SK-N-SH treated with all-trans-retinoic acid at 6 μM for 48 hours (cell line): ENCODE data around the gene ARGLU1.

Source experiments
- ATAC-seq: fragments of 200-7000 bp; cut with Tn5 transposase; 3 replicates; pipeline ENCODE4 v1.9.1; 2020; ENCODE audit warnings: mild to moderate bottlenecking, moderate library complexity
- ARNTL ChIP-seq: fragments of 450-650 bp; formaldehyde crosslinking; IDR thresholded peaks from 2 replicates; pipeline ENCODE4 v1.5.0; 2020; ENCODE audit warnings: low read depth, mild to moderate bottlenecking, moderate library complexity, borderline replicate concordance
- BACH2 ChIP-seq: fragments of 250-450 bp; sonication (Bioruptor Pico); IDR thresholded peaks from 2 replicates; pipeline ENCODE4 v1.9.0; 2021; ENCODE audit warnings: mild to moderate bottlenecking, borderline replicate concordance
- CSDC2 ChIP-seq: fragments of 250-450 bp; sonication (Bioruptor Pico); IDR thresholded peaks from 2 replicates; pipeline ENCODE4 v1.5.0; 2020; ENCODE audit warnings: mild to moderate bottlenecking, moderate library complexity
- ESRRG ChIP-seq: fragments of 250-450 bp; sonication (Bioruptor Pico); IDR thresholded peaks from 2 replicates; pipeline ENCODE4 v1.6.1; 2021; ENCODE audit warnings: mild to moderate bottlenecking
- GLIS3 ChIP-seq: fragments of 250-450 bp; sonication (Bioruptor Pico); IDR thresholded peaks from 2 replicates; pipeline ENCODE4 v1.5.0; 2020; ENCODE audit warnings: mild to moderate bottlenecking, moderate library complexity
- ISL1 ChIP-seq: fragments of 250-450 bp; sonication (Bioruptor Pico); IDR thresholded peaks from 2 replicates; pipeline ENCODE4 v2.1.2; 2022; ENCODE audit warnings: mild to moderate bottlenecking, moderate library complexity
- OSR1 ChIP-seq: fragments of 250-450 bp; sonication (Bioruptor Pico); IDR thresholded peaks from 2 replicates; pipeline ENCODE4 v1.8.0; 2022; ENCODE audit warnings: moderate library complexity, mild to moderate bottlenecking, inconsistent platforms
- PPARA ChIP-seq: fragments of 250-450 bp; sonication (Bioruptor Pico); IDR thresholded peaks from 2 replicates; pipeline ENCODE4 v1.5.0; 2020; ENCODE audit warnings: mild to moderate bottlenecking, borderline replicate concordance
- SNAI2 ChIP-seq: fragments of 250-450 bp; sonication (Bioruptor Pico); IDR thresholded peaks from 2 replicates; pipeline ENCODE4 v1.5.0; 2020; ENCODE audit warnings: mild to moderate bottlenecking, moderate library complexity
- TCF4 ChIP-seq: fragments of 250-450 bp; sonication (Bioruptor Pico); IDR thresholded peaks from 2 replicates; pipeline ENCODE4 v1.8.0; 2021; ENCODE audit warnings: mild to moderate bottlenecking, moderate library complexity, borderline replicate concordance
- TOX ChIP-seq: fragments of 250-450 bp; sonication (Bioruptor Pico); IDR thresholded peaks from 2 replicates; pipeline ENCODE4 v1.8.0; 2021; ENCODE audit warnings: mild to moderate bottlenecking, moderate library complexity, borderline replicate concordance
- ZC3H10 ChIP-seq: fragments of 250-450 bp; sonication (Bioruptor Pico); IDR thresholded peaks from 2 replicates; pipeline ENCODE4 v1.5.1; 2021; ENCODE audit warnings: mild to moderate bottlenecking, moderate library complexity
- ZFP3 ChIP-seq: fragments of 250-450 bp; sonication (Bioruptor Pico); IDR thresholded peaks from 2 replicates; pipeline ENCODE4 v1.5.0; 2020; ENCODE audit warnings: mild to moderate bottlenecking, moderate library complexity
- ZFP30 ChIP-seq: fragments of 450-650 bp; formaldehyde crosslinking; IDR thresholded peaks from 2 replicates; pipeline ENCODE4 v1.5.0; 2022; ENCODE audit warnings: mild to moderate bottlenecking, moderate library complexity
- ZNF565 ChIP-seq: fragments of 450-650 bp; formaldehyde crosslinking; conservative IDR thresholded peaks from 2 replicates; pipeline ENCODE4 v1.5.0; 2020; ENCODE audit warnings: low read depth, mild to moderate bottlenecking, moderate library complexity
- ZNF70 ChIP-seq: fragments of 450-650 bp; formaldehyde crosslinking; IDR thresholded peaks from 2 replicates; pipeline ENCODE4 v1.5.0; 2020; ENCODE audit warnings: mild to moderate bottlenecking, moderate library complexity
- ZNF8 ChIP-seq: fragments of 450-650 bp; formaldehyde crosslinking; IDR thresholded peaks from 2 replicates; pipeline ENCODE4 v1.5.0; 2020; ENCODE audit warnings: mild to moderate bottlenecking, moderate library complexity
- TF ChIP-seq, protein P1 (sequence below): fragments of 250-450 bp; sonication (Bioruptor Pico); IDR thresholded peaks from 2 replicates; pipeline ENCODE4 v1.8.0; 2021; ENCODE audit warnings: low read depth, mild to moderate bottlenecking, moderate library complexity, borderline replicate concordance
- TF ChIP-seq, protein P2 (sequence below): fragments of 250-450 bp; sonication (Bioruptor Pico); IDR thresholded peaks from 2 replicates; pipeline ENCODE4 v1.5.1; 2021; ENCODE audit warnings: mild to moderate bottlenecking, moderate library complexity
- TF ChIP-seq, protein P3 (sequence below): fragments of 250-450 bp; sonication (Bioruptor Pico); IDR thresholded peaks from 2 replicates; pipeline ENCODE4 v1.5.0; 2020; ENCODE audit warnings: mild to moderate bottlenecking, moderate library complexity
- TF ChIP-seq, protein P4 (sequence below): fragments of 250-450 bp; sonication (Bioruptor Pico); IDR thresholded peaks from 2 replicates; pipeline ENCODE4 v1.5.1; 2020; ENCODE audit warnings: low read depth, mild to moderate bottlenecking, moderate library complexity
- TF ChIP-seq, protein P5 (sequence below): fragments of 250-450 bp; sonication (Bioruptor Pico); IDR thresholded peaks from 2 replicates; pipeline ENCODE4 v1.8.0; 2020; ENCODE audit warnings: mild to moderate bottlenecking, moderate library complexity, borderline replicate concordance

ARGLU1 gene

DNA sequence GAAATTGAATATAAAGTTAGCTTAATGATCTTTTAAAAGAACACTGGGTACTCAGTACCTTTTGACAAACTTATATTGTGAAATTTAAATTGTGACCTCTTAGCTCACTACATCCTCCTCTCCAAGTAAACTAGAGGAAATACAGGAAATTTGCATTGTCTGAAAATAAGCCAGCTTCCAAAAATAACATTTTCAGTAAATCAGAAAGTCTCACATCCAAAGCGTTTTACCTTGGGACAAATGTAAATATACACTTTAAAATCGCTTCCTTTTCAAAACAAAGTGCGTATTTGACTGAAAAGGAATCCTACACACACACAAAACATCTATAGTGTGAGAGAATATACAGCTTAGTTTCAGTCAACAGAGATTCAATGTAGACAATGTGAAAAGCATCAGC lies 30.4 kb downstream of the ARGLU1 start:
- TF ChIP-seq ESRRG (CRISPR knock-in tag) = no peak
- TF ChIP-seq TOX (CRISPR knock-in tag) = no peak
- TF ChIP-seq BACH2 (CRISPR knock-in tag) = no peak
- TF ChIP-seq, protein P1, sequence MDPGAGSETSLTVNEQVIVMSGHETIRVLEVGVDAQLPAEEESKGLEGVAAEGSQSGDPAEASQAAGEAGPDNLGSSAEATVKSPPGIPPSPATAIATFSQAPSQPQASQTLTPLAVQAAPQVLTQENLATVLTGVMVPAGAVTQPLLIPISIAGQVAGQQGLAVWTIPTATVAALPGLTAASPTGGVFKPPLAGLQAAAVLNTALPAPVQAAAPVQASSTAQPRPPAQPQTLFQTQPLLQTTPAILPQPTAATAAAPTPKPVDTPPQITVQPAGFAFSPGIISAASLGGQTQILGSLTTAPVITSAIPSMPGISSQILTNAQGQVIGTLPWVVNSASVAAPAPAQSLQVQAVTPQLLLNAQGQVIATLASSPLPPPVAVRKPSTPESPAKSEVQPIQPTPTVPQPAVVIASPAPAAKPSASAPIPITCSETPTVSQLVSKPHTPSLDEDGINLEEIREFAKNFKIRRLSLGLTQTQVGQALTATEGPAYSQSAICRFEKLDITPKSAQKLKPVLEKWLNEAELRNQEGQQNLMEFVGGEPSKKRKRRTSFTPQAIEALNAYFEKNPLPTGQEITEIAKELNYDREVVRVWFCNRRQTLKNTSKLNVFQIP = no peak
- TF ChIP-seq, protein P2, sequence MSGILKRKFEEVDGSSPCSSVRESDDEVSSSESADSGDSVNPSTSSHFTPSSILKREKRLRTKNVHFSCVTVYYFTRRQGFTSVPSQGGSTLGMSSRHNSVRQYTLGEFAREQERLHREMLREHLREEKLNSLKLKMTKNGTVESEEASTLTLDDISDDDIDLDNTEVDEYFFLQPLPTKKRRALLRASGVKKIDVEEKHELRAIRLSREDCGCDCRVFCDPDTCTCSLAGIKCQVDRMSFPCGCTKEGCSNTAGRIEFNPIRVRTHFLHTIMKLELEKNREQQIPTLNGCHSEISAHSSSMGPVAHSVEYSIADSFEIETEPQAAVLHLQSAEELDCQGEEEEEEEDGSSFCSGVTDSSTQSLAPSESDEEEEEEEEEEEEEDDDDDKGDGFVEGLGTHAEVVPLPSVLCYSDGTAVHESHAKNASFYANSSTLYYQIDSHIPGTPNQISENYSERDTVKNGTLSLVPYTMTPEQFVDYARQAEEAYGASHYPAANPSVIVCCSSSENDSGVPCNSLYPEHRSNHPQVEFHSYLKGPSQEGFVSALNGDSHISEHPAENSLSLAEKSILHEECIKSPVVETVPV (CRISPR knock-in tag) = no peak
- TF ChIP-seq, protein P3, sequence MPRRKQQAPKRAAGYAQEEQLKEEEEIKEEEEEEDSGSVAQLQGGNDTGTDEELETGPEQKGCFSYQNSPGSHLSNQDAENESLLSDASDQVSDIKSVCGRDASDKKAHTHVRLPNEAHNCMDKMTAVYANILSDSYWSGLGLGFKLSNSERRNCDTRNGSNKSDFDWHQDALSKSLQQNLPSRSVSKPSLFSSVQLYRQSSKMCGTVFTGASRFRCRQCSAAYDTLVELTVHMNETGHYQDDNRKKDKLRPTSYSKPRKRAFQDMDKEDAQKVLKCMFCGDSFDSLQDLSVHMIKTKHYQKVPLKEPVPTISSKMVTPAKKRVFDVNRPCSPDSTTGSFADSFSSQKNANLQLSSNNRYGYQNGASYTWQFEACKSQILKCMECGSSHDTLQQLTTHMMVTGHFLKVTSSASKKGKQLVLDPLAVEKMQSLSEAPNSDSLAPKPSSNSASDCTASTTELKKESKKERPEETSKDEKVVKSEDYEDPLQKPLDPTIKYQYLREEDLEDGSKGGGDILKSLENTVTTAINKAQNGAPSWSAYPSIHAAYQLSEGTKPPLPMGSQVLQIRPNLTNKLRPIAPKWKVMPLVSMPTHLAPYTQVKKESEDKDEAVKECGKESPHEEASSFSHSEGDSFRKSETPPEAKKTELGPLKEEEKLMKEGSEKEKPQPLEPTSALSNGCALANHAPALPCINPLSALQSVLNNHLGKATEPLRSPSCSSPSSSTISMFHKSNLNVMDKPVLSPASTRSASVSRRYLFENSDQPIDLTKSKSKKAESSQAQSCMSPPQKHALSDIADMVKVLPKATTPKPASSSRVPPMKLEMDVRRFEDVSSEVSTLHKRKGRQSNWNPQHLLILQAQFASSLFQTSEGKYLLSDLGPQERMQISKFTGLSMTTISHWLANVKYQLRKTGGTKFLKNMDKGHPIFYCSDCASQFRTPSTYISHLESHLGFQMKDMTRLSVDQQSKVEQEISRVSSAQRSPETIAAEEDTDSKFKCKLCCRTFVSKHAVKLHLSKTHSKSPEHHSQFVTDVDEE (CRISPR knock-in tag) = no peak
- no peak for TF ChIP-seq ZNF8 (CRISPR knock-in tag)
- TF ChIP-seq, protein P4, sequence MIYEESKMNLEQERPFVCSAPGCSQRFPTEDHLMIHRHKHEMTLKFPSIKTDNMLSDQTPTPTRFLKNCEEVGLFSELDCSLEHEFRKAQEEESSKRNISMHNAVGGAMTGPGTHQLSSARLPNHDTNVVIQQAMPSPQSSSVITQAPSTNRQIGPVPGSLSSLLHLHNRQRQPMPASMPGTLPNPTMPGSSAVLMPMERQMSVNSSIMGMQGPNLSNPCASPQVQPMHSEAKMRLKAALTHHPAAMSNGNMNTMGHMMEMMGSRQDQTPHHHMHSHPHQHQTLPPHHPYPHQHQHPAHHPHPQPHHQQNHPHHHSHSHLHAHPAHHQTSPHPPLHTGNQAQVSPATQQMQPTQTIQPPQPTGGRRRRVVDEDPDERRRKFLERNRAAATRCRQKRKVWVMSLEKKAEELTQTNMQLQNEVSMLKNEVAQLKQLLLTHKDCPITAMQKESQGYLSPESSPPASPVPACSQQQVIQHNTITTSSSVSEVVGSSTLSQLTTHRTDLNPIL (CRISPR knock-in tag) = no peak
- TF ChIP-seq GLIS3 (CRISPR knock-in tag) = no peak
- TF ChIP-seq, protein P5, sequence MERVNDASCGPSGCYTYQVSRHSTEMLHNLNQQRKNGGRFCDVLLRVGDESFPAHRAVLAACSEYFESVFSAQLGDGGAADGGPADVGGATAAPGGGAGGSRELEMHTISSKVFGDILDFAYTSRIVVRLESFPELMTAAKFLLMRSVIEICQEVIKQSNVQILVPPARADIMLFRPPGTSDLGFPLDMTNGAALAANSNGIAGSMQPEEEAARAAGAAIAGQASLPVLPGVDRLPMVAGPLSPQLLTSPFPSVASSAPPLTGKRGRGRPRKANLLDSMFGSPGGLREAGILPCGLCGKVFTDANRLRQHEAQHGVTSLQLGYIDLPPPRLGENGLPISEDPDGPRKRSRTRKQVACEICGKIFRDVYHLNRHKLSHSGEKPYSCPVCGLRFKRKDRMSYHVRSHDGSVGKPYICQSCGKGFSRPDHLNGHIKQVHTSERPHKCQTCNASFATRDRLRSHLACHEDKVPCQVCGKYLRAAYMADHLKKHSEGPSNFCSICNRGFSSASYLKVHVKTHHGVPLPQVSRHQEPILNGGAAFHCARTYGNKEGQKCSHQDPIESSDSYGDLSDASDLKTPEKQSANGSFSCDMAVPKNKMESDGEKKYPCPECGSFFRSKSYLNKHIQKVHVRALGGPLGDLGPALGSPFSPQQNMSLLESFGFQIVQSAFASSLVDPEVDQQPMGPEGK (CRISPR knock-in tag) = no peak
- TF ChIP-seq ZNF70 (CRISPR knock-in tag) = no peak
- no peak for TF ChIP-seq PPARA (CRISPR knock-in tag)
- no peak for TF ChIP-seq TCF4 (CRISPR knock-in tag)
- TF ChIP-seq ZC3H10 = no peak
- ATAC-seq = no peak

DNA sequence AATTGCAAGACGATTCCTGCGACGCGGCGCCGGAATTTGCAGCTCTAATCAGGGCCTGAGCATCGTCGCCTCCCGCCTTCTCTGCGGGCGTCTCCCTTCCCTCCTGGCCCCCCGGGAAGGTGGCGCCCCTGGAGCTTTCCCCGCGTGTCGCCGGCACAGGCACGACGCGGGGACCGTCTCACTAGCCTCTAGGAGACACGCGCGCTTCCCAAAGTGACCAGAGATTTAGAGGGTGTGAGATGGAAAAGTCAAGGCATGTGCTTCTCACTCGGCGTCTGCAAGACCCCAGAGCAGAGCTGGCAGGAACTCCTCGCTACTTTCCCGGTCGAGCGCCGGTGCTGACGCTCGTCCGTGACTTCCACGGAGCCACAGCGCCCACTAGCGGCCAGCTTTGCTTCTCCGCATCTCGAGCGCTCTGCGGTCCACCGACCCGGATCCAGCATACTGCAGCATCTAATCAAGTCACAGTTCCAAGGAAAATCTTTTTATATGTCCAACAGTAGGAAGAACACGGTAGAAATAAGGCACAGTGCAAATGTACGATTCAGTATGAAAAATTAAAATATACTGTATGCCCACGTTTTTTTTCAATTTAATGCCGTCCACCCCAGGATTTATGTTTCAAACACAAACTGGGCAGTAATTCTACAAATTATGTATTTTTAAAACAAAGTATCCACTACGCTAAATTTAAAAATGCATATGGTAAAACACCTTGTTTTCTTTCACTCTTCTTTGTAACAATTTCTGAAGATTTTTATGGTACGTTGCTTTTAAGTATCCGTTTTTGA lies 31.5 kb downstream of the ARGLU1 start:
- no peak for TF ChIP-seq CSDC2 (CRISPR knock-in tag)
- TF ChIP-seq ISL1 (CRISPR knock-in tag) = no peak
- no peak for TF ChIP-seq ARNTL (CRISPR knock-in tag)
- TF ChIP-seq TOX (CRISPR knock-in tag) = no peak
- no peak for TF ChIP-seq ZNF565 (CRISPR knock-in tag)
- no peak for TF ChIP-seq ZNF70 (CRISPR knock-in tag)
- no peak for TF ChIP-seq ZFP30 (CRISPR knock-in tag)
- TF ChIP-seq ESRRG (CRISPR knock-in tag) = no peak
- TF ChIP-seq, protein P1 = no peak
- TF ChIP-seq, protein P5 (CRISPR knock-in tag) = no peak
- TF ChIP-seq OSR1 (CRISPR knock-in tag) = no peak
- TF ChIP-seq GLIS3 (CRISPR knock-in tag) = no peak
- TF ChIP-seq, protein P4 (CRISPR knock-in tag) = no peak
- no peak for TF ChIP-seq ZC3H10
- no peak for TF ChIP-seq TCF4 (CRISPR knock-in tag)
- TF ChIP-seq SNAI2 (CRISPR knock-in tag) = no peak
- TF ChIP-seq ZNF8 (CRISPR knock-in tag) = no peak
- no peak for TF ChIP-seq ZFP3 (CRISPR knock-in tag)
- ATAC-seq = peak; percentile 77
